VCaP (cell line): ENCODE measurements around the gene PALM.

Experiments used
- H3K27ac ChIP-seq: fragments of 450-650 bp; 2 replicates; pipeline ENCODE4 v1.5.1; 2017
- TF ChIP-seq, protein P1 (sequence below): fragments of 450-650 bp; conservative IDR thresholded peaks from 2 replicates; pipeline ENCODE4 v1.5.1; 2017; ENCODE audit warnings: mild to moderate bottlenecking, moderate library complexity

Gene PALM, protein sequence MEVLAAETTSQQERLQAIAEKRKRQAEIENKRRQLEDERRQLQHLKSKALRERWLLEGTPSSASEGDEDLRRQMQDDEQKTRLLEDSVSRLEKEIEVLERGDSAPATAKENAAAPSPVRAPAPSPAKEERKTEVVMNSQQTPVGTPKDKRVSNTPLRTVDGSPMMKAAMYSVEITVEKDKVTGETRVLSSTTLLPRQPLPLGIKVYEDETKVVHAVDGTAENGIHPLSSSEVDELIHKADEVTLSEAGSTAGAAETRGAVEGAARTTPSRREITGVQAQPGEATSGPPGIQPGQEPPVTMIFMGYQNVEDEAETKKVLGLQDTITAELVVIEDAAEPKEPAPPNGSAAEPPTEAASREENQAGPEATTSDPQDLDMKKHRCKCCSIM

DNA sequence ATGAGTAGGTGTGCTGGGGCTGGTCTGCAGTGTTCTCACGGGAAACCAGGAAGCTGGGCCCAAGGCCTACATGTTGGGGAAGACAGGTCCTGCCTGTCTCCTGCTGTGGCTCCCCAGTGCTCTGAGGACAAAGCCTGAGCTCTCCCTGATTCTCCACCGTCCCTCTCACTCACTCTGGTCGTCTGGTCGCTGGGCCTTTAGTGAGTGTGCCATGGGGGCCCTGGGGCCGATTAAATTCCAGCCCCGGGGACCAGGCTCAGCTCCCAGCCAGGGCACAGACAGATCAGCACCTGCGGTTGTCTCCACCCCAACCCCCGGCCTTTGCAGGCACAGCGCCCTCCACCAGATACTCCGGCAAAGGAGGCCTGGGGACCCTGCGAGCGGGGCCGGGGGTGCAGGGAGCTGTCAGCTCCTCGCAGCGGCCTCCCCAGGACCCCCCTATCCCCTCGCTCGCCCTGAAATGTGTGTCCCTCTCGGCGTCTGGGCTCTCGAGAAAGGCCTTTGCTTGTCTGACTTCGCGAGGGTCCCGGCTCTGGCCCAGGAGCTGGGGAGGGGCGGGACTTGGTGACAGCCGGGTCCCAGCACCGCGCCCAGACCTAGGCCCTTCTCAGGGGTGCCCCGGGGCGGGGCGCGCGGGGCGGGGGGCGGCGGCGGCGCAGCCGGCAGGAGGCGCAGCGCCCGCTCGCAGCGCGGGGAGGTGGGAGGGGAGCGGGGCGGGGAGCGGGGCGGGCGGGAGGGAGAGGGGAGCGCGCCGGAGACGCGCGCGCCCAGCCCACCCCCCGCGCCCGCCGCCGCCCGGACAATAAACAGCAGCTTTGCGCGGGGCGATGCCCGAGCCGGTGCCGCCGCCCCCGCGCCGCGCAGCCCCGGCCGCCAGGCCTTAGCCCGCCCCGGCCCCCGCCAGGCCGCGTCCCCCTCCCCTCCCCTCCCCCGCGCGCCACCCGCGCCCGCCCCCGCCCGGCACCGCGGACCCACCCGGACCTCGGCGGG lies at the start of gene PALM:
Gene PALM, plus strand, starts transcription at position 782 of the 990 bp plus-strand sequence. CDS start 212 bp downstream, outside the sequence.
- TF ChIP-seq, protein P1, sequence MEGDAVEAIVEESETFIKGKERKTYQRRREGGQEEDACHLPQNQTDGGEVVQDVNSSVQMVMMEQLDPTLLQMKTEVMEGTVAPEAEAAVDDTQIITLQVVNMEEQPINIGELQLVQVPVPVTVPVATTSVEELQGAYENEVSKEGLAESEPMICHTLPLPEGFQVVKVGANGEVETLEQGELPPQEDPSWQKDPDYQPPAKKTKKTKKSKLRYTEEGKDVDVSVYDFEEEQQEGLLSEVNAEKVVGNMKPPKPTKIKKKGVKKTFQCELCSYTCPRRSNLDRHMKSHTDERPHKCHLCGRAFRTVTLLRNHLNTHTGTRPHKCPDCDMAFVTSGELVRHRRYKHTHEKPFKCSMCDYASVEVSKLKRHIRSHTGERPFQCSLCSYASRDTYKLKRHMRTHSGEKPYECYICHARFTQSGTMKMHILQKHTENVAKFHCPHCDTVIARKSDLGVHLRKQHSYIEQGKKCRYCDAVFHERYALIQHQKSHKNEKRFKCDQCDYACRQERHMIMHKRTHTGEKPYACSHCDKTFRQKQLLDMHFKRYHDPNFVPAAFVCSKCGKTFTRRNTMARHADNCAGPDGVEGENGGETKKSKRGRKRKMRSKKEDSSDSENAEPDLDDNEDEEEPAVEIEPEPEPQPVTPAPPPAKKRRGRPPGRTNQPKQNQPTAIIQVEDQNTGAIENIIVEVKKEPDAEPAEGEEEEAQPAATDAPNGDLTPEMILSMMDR, result peak; percentile 63
- H3K27ac ChIP-seq, result peak within 1 kb of the TSS; percentile 78

DNA sequence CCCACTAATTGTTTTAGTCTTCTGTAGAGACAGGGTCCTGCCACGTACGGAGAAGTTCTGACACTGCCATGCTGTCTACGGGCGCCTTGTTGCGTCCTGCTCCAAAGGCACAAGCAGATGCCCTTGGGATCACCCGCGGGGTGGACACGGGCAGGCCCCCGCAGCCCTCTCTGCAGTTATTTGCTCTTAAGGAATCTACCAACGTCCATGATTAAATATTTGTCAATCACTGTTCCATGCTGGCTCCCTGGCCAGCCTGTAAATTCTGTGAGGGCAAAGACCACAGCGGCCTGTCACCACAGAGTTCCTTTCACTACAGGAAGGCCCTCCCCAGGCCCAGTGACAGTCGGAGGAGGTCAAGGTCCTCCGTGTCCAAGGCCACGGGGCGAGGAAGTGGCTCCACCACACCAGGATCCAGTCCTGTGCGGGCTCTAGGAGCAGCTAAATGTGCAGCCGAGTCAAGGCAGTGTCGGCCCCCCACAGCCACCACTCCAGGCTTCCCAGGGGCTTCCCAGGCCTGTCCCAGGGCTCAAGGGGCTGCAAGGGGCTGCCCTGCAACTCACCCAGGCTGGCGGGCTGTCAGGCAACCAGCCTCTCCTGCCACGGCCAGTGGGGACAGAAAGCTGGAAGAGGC lies 47.8 kb upstream of the PALM start:
- TF ChIP-seq, protein P1, result no peak
- peak overlapping the region; percentile 94 for H3K27ac ChIP-seq

DNA sequence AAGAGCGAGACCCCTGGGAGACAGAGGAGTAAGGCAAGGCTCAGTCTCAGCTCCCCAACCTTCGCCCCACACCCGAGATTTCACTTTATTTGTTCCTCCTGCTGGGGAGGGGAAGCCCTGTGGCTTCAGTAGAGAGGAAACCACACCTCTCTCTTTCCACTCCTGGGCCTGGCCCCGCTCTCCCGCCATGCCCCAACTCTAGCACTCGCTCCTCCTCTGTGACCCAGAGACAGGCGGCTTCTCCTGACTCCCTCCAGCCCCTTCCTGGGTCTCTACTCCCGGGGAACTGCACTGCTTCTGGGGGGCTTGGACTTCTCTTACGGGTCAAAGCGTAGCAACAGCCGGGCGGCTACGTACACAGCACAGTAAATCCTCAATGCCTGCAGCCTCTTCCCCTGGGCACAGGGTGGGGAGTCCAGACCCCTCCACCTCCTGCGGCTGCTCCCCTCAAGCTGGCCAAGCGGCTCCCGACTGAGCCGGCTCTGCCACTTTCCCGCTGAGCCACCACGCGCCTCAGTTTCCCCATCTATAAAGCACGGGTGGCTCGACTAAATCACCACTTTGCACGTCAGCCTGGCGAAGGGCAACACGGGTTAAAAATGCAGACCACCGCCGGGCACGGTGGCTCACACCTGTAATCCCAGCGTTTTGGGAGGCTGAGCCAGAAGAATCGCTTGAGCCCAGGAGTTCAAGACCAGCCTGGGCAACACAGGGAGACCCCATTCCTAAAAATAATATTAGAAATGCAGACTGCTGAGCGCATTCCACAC lies 47.1 kb upstream of the PALM start:
- TF ChIP-seq, protein P1, result no peak

DNA sequence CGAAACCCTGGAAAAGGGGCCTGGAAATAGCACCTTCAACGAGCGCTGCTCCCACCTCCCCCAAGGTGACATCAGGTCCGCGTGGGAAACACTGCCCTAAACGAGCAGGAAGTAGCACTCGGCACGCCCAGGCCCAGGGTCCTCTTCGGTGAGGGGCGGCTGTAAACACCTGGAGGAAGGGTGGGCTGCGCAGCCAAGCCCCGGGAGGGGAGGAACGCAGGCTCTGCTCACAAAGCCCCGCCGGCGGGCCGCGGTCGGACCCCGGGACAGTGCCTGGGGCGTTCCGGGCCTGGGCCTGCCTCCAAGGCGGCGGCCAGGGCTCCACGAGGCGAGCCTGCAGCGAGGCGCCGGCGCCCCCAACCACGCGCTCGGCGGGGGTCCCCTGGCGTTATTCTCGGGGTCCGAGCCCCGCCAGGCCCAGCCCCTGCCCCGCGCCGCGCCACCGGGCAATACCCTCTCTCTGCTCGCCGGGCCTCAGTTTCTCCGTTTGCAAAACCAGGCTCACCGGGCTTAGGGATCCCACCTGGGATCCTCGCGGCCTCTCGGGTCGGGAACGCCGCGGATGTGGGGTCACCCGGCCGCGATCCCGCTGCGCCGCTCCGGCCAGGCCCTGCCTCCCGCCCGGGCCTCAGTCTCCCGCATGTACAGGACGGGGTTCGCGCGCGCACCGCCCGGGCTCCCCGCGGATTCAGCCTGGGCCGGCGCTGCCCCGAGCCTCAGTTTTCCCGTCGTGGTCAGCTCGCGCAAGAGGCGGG lies 46.4 kb upstream of the PALM start:
- TF ChIP-seq, protein P1, result no peak
- peak overlapping the region; percentile 94 for H3K27ac ChIP-seq

More for the DNA sequence above, 47.1 kb upstream of the PALM start:
- peak overlapping the region; percentile 94 for H3K27ac ChIP-seq

DNA sequence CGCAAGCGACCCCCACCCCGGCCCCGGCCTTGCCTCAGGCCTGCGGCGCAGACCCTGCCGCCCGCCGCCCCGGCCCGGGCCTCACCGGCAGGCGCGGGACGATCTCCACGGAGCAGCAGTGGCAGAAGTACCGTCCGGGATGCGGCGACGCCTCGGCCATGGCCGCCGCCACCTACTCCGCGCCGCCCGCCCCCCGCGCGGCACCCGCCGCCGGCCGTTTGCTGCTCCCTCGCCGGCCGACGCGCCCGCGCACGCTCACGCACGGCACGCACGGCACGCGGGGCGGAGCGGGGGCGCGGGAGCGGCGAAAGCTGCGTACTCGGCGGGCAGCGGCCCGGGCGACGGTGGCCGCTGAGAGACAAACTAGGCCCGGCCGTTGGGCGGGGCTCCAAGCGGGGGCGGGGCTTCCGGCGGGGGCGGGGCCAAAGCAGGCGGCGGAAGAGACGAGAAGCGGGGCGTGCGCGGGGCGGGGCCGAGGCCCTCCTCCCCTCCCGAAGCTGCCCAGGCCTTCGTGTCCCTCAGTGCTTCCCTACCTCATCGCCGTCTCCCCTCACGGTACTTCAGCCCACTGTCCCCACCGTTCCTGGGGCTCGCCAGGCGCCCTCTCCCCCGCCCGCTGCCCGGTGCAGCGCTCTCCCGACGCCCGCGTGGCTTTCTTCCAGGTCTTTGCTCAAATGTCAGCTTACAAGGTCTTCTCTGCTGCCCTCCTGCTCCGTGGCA lies 45.6 kb upstream of the PALM start, which contains the start of gene RNF126:
Gene RNF126, minus strand, starts transcription at position 253 of the 720 bp plus-strand sequence. Its CDS starts 93 bp downstream, at position 160.
- TF ChIP-seq, protein P1, result no peak
- peak within 1 kb of the TSS; percentile 94 for H3K27ac ChIP-seq

DNA sequence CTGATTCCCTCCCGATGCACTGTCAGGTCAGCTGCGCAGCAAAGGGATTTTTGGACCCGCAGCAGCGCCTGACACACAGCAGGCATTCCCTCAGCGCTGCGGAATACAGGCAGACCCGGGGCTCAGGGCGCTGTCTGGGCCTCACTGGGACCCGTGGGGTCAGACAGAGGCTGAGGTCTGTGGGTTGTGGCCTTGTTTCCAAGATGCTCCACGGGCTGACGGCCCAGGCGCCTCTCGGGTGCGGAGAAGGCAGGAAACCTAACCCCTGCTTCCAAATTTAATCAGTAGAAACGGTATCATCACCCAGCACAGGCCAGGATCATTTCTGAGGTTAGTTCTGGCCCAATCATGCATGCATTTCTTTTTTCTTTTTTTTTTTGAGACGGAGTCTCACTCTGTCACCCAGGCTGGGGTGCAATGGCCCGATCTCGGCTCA lies 45.0 kb upstream of the PALM start:
- TF ChIP-seq, protein P1, result no peak

More for the DNA sequence above, 45.0 kb upstream of the PALM start:
- peak overlapping the region; percentile 94 for H3K27ac ChIP-seq
